Kidney epithelial cell (primary cell): ENCODE measurements around the gene ABL1. TPM values are rescaled to one million over a fixed set of nuclear protein-coding genes. Genes with fewer than 3 reads are reported as not detected.

Experiments
- DNase-seq: peaks from one replicate; pipeline ENCODE4 v3.0.0-alpha.2; 2010; ENCODE audit warnings: low read depth
- H3K27me3 ChIP-seq: 2 replicates; pipeline ENCODE4 v1.6.0; 2011; ENCODE audit warnings: low read length; ENCODE audit not compliant: control insufficient read depth, insufficient read depth
- H3K36me3 ChIP-seq: 2 replicates; pipeline ENCODE4 v1.5.1; 2011; ENCODE audit warnings: low read length; ENCODE audit not compliant: control insufficient read depth, insufficient read depth
- H3K4me3 ChIP-seq: 2 replicates; pipeline ENCODE4 v1.5.1; 2011; ENCODE audit warnings: low read depth, mild to moderate bottlenecking, control low read depth, low read length
- total RNA-seq: library from RNA; depleted of rRNA; stranded (reverse); fragments of >200 nt; gene quantifications from 2 replicates; pipeline ENCODE4 v1.2.3, GENCODE V29; 2015
- TF ChIP-seq, protein P1 (sequence below): IDR thresholded peaks from 2 replicates; pipeline ENCODE4 v1.5.1; 2011; ENCODE audit warnings: mild to moderate bottlenecking, moderate library complexity, low read length, control low read depth, inconsistent platforms; ENCODE audit not compliant: insufficient read depth, poor library complexity, severe bottlenecking

Gene ABL1
- total RNA-seq, 1 donor from 2014 or later = 83.7 TPM

DNA sequence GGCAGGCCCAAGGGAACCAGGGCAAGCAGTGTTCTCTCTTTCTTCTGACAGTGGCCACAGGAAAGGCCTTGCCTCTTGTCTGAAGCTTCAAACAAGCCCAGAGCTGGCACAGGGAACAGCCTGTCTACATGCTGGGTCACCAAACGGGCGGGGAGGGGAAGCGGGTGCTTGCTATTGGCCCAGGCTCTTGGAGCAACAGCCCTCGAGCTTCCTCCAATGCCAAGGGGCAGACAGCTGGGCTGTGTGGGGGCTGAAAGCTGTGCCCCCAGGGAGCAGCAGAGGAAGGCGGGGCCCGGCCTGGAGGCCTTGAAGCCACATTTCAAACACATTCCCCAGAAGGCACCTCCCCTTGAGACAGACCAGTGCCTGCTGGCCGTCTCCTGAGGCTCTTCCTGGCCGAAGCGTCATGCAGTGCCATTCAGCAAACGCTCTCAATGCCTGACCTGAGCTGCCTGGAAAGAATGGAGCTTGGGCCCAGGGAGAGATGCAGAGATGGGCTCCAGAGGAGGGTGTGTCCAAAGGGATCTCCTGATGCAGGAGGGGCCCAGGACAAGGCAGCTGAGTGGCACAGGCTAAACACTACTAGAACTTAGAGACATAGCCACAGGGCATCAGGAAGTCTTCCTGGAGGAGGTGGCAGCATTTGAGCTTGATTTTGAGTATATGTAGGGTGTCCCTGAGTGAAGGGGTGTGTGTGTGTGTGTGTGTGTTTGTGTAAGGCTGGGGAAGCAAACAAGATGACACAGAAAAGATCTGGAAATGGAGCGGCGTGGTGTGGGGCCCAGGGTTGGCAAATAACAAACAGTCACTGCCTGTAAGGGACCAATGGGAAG is 101.4 kb downstream of the ABL1 start:
- TF ChIP-seq, protein P1, sequence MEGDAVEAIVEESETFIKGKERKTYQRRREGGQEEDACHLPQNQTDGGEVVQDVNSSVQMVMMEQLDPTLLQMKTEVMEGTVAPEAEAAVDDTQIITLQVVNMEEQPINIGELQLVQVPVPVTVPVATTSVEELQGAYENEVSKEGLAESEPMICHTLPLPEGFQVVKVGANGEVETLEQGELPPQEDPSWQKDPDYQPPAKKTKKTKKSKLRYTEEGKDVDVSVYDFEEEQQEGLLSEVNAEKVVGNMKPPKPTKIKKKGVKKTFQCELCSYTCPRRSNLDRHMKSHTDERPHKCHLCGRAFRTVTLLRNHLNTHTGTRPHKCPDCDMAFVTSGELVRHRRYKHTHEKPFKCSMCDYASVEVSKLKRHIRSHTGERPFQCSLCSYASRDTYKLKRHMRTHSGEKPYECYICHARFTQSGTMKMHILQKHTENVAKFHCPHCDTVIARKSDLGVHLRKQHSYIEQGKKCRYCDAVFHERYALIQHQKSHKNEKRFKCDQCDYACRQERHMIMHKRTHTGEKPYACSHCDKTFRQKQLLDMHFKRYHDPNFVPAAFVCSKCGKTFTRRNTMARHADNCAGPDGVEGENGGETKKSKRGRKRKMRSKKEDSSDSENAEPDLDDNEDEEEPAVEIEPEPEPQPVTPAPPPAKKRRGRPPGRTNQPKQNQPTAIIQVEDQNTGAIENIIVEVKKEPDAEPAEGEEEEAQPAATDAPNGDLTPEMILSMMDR = no peak

More for the DNA sequence above, 101.4 kb downstream of the ABL1 start:
- Histone ChIP-seq H3K27me3 (peaks cover 29% of the 10 kb centered on the region), H3K36me3 (no peaks in the 10 kb centered on the region), H3K4me3 (no peak overlapping the region)
- DNase-seq = no peak

Other genes starting within 250 kb of the ABL1 start
- gene PRDM12, start 170.7 kb upstream of the ABL1 start, total RNA-seq = 0.07 and 0.13 TPM in 2 replicates
- 20.6 and 24.9 TPM in 2 replicates for gene EXOSC2, start 141.5 kb upstream of the ABL1 start, total RNA-seq
- gene QRFP, start 61.6 kb downstream of the ABL1 start, total RNA-seq = not detected in 2 replicates
- gene FIBCD1, start 104.0 kb downstream of the ABL1 start, total RNA-seq = 2.3 and 2.6 TPM in 2 replicates
- gene LAMC3, start 173.9 kb downstream of the ABL1 start, total RNA-seq = 7.5 and 9.7 TPM in 2 replicates